HCT116 (cell line): ENCODE data around the gene SLC25A33. TPM values are rescaled to one million over a fixed set of nuclear protein-coding genes. Genes with fewer than 3 reads are reported as not detected.
"Not testable (repeated sequence)": the region's sequence is repeated elsewhere in the genome, so short reads cannot be mapped to it uniquely, and the experiment has no call there.

ENCODE experiments used
- ATAC-seq: fragments of 200-7000 bp; cut with Tn5 transposase; 2 replicates; pipeline ENCODE4 v1.9.1; 2020; ENCODE audit warnings: mild to moderate bottlenecking, moderate library complexity
- BruUV-seq: library from RNA; stranded (reverse); fragments of 400-500 nt; replicated peaks from 2 replicates; lab custom pipeline; 2021; lab: Mats Ljungman, UMichigan
- CTCF ChIA-PET: fragments of 300-600 bp; sonication (Branson Sonifier 250); formaldehyde crosslinking; loops from one replicate; lab custom pipeline; 2021; ENCODE audit warnings: antibody characterized with exemption; lab: Charles Lee
- POLR2A ChIA-PET: fragments of 300-600, 350-600 bp; sonication (Branson Sonifier 250); formaldehyde crosslinking; loops from one replicate; lab custom pipeline; 2021; ENCODE audit warnings: antibody characterized with exemption; lab: Charles Lee
- RAD21 ChIA-PET, 2 experiments: fragments of 300-600 bp; sonication (Branson Sonifier 250); formaldehyde crosslinking; loops; one replicate each; lab custom pipeline; 2023; ENCODE audit warnings: low total read pairs in 2 of 2; ENCODE audit not compliant: uncharacterized antibody in 2 of 2, unreplicated experiment in 2 of 2, low non-redundant PET in 1 of 2; lab: Charles Lee
- DNase-seq: peaks from one replicate; pipeline ENCODE4 v3.0.0-alpha.2; 2010; ENCODE audit warnings: low read depth, low spot score
- H2AFZ ChIP-seq: fragments of 200-600 bp; shearing (Covaris generic), sonication (generic); 2 replicates; pipeline ENCODE4 v1.6.1; 2017; ENCODE audit warnings: low read depth, mixed run types, mixed read lengths, antibody characterized with exemption, low read length; ENCODE audit not compliant: poor library complexity, severe bottlenecking
- H3K27ac ChIP-seq: 2 replicates; pipeline ENCODE4 v1.5.1; 2012; ENCODE audit warnings: low read depth, low read length
- H3K27me3 ChIP-seq: fragments of 200-600 bp; sonication (generic); 2 replicates; pipeline ENCODE4 v1.6.1; 2016; ENCODE audit warnings: mixed run types, low read length, mixed read lengths; ENCODE audit not compliant: insufficient read depth
- H3K36me3 ChIP-seq, 2 experiments: fragments of 200-500 bp in 1 of 2; fragments of 200-600 bp in 1 of 2; sonication (Bioruptor generic) in 1 of 2; sonication (generic) in 1 of 2; 2 replicates each; pipeline versions ENCODE4 v1.5.1 to v1.6.1; 2014 to 2016; ENCODE audit warnings: low read length in 2 of 2, inconsistent platforms in 1 of 2, mixed read lengths in 1 of 2, mixed run types in 1 of 2; ENCODE audit not compliant: insufficient read depth in 2 of 2, control insufficient read depth in 1 of 2
- H3K4me1 ChIP-seq, 2 experiments: fragments of 200-600 bp in 1 of 2; sonication (generic) in 1 of 2; 2 replicates each; pipeline versions ENCODE4 v1.5.1 to v1.6.1; 2012 to 2017; ENCODE audit warnings: low read length in 2 of 2, inconsistent platforms in 1 of 2, mild to moderate bottlenecking in 1 of 2, mixed read lengths in 1 of 2, mixed run types in 1 of 2, moderate library complexity in 1 of 2; ENCODE audit not compliant: insufficient read depth in 2 of 2, control insufficient read depth in 1 of 2
- H3K4me2 ChIP-seq: fragments of 200-600 bp; sonication (generic); 2 replicates; pipeline ENCODE4 v1.6.1; 2017; ENCODE audit warnings: mixed run types, low read length, mixed read lengths
- H3K4me3 ChIP-seq, 2 experiments: fragments of 200-600 bp in 1 of 2; sonication (generic) in 1 of 2; replicated peaks in 1 of 2; 2 replicates each; pipeline ENCODE4 v1.5.1; 2011 to 2016; ENCODE audit warnings: low read length in 2 of 2, control low read depth in 1 of 2, low read depth in 1 of 2, mild to moderate bottlenecking in 1 of 2, mixed read lengths in 1 of 2, mixed run types in 1 of 2
- H3K79me2 ChIP-seq: fragments of 200-600 bp; sonication (generic); 2 replicates; pipeline ENCODE4 v1.6.1; 2017; ENCODE audit warnings: mild to moderate bottlenecking, mixed run types, low read length, moderate library complexity, mixed read lengths; ENCODE audit not compliant: insufficient read depth
- H3K9ac ChIP-seq: fragments of 200-600 bp; sonication (generic); 2 replicates; pipeline ENCODE4 v1.6.1; 2016; ENCODE audit warnings: low read length, mixed read lengths
- H3K9me2 ChIP-seq: fragments of 200-600 bp; sonication (generic), shearing (Covaris generic); 2 replicates; pipeline ENCODE4 v1.6.1; 2017; ENCODE audit warnings: mixed run types, mild to moderate bottlenecking, moderate library complexity; ENCODE audit not compliant: insufficient read depth
- H3K9me3 ChIP-seq, 2 experiments: fragments of 200-500 bp in 1 of 2; fragments of 200-600 bp in 1 of 2; sonication (Bioruptor generic) in 1 of 2; sonication (generic) in 1 of 2; 2 replicates each; pipeline ENCODE4 v1.6.1; 2014 to 2017; ENCODE audit warnings: low read length in 2 of 2, mixed read lengths in 2 of 2, inconsistent platforms in 1 of 2, low read depth in 1 of 2, mild to moderate bottlenecking in 1 of 2, mixed run types in 1 of 2, moderate library complexity in 1 of 2; ENCODE audit not compliant: control insufficient read depth in 1 of 2, insufficient read depth in 1 of 2
- H4K20me1 ChIP-seq: fragments of 200-600 bp; sonication (generic), shearing (Covaris generic); 2 replicates; pipeline ENCODE4 v1.6.1; 2017; ENCODE audit warnings: mixed run types, mild to moderate bottlenecking, moderate library complexity; ENCODE audit not compliant: insufficient read depth
- ATF3 ChIP-seq: IDR thresholded peaks from 2 replicates; pipeline ENCODE4 v1.6.1; 2012
- CBX3 ChIP-seq: IDR thresholded peaks from 2 replicates; pipeline ENCODE4 v1.6.1; 2012; ENCODE audit warnings: low read depth
- CEBPB ChIP-seq: IDR thresholded peaks from 2 replicates; pipeline ENCODE4 v1.6.1; 2012; ENCODE audit warnings: low read depth
- EGR1 ChIP-seq: IDR thresholded peaks from 2 replicates; pipeline ENCODE4 v1.6.1; 2012; ENCODE audit warnings: low read depth
- ELF1 ChIP-seq: IDR thresholded peaks from 2 replicates; pipeline ENCODE4 v1.6.1; 2012; ENCODE audit warnings: low read depth, borderline replicate concordance
- EZH2phosphoT487 ChIP-seq: fragments of 200-600 bp; IDR thresholded peaks from 2 replicates; pipeline ENCODE4 v1.6.1; 2018; ENCODE audit warnings: antibody characterized with exemption, borderline replicate concordance
- FOSL1 ChIP-seq: IDR thresholded peaks from 2 replicates; pipeline ENCODE4 v1.6.1; 2012; ENCODE audit warnings: low read depth
- JUND ChIP-seq: IDR thresholded peaks from 2 replicates; pipeline ENCODE4 v1.6.1; 2012
- MAX ChIP-seq: IDR thresholded peaks from 2 replicates; pipeline ENCODE4 v1.6.1; 2012
- POLR2AphosphoS5 ChIP-seq: IDR thresholded peaks from 2 replicates; pipeline ENCODE4 v1.6.1; 2011; ENCODE audit warnings: mild to moderate bottlenecking, low read depth, low read length, moderate library complexity
- RAD21 ChIP-seq: IDR thresholded peaks from 2 replicates; pipeline ENCODE4 v1.6.1; 2012; ENCODE audit warnings: low read depth, mild to moderate bottlenecking
- TCF7L2 ChIP-seq: IDR thresholded peaks from 2 replicates; pipeline ENCODE4 v1.7.0; 2011; ENCODE audit warnings: borderline replicate concordance, inconsistent platforms; ENCODE audit not compliant: insufficient read depth, insufficient read length; ENCODE audit errors: extremely low read depth
- YY1 ChIP-seq: IDR thresholded peaks from 2 replicates; pipeline ENCODE4 v1.6.1; 2011; ENCODE audit warnings: low read length, low read depth, moderate library complexity, mild to moderate bottlenecking; ENCODE audit not compliant: insufficient replicate concordance; ENCODE audit errors: extremely low read depth
- ZFX ChIP-seq: fragments of 450-650 bp; IDR thresholded peaks from 2 replicates; pipeline ENCODE4 v1.6.1; 2017
- ZNF274 ChIP-seq: fragments of 200-500 bp; sonication (Bioruptor generic); IDR thresholded peaks from 2 replicates; pipeline ENCODE4 v1.6.1; 2014; ENCODE audit warnings: mild to moderate bottlenecking, low read depth, low read length, inconsistent platforms
- intact Hi-C: fragments of 100-400 bp; cut with micrococcal nuclease; formaldehyde crosslinking; loops from 2 replicates; pipeline ENCODE4 v1.10.0; 2022
- total RNA-seq: library from RNA; stranded (reverse); gene quantifications from one replicate; pipeline ENCODE4 v1.2.1, GENCODE V29; 2021; ENCODE audit not compliant: unreplicated experiment

Gene SLC25A33
- total RNA-seq, 1 experiment from 2014 or later, result 9.8 TPM

GRCh38 chr1:9506901-9507300, 32.4 kb upstream of the SLC25A33 start:
- Histone ChIP-seq H3K27me3 (no peaks in the 10 kb centered on the region), H3K4me2 (no peak overlapping the region), H2AFZ (no peak overlapping the region), H3K79me2 (no peaks in the 10 kb centered on the region), H3K9me3 (no peaks in the 10 kb centered on the region), H4K20me1 (no peaks in the 10 kb centered on the region), H3K4me1 (no peaks in the 10 kb centered on the region), H3K9me2 (no peaks in the 10 kb centered on the region), H3K4me3 (no peak overlapping the region), H3K36me3 (no peaks in the 10 kb centered on the region), H3K27ac (no peak overlapping the region), H3K9ac (no peak overlapping the region)
- ChIA-PET RAD21 (no interaction called here), POLR2A (no interaction called here), CTCF (no interaction called here)
- no TSS peak for BruUV-seq
- intact Hi-C loops, result no loop called here
- DNase-seq, result no peak
- ATAC-seq, result no peak
- TF ChIP-seq TCF7L2 (no peak), ATF3 (no peak)

- Histone ChIP-seq H3K27ac (no peak overlapping the region), H3K9me2 (no peaks in the 10 kb centered on the region), H3K79me2 (no peaks in the 10 kb centered on the region), H4K20me1 (no peaks in the 10 kb centered on the region), H3K4me3 (no peak overlapping the region), H3K4me2 (no peak overlapping the region), H3K36me3 (no peaks in the 10 kb centered on the region), H3K9ac (no peak overlapping the region), H3K9me3 (no peaks in the 10 kb centered on the region), H3K27me3 (no peaks in the 10 kb centered on the region), H3K4me1 (no peaks in the 10 kb centered on the region), H2AFZ (no peak overlapping the region)
- POLR2A ChIA-PET, result no interaction called here
- intact Hi-C loops, result no loop called here
- BruUV-seq, result no TSS peak
- RAD21 ChIA-PET, result no interaction called here
- ATAC-seq (no peak), DNase-seq (no peak)
- CTCF ChIA-PET, result no interaction called here
- no peak for TF ChIP-seq EGR1
- no peak for TF ChIP-seq CEBPB
- TF ChIP-seq FOSL1, result no peak
- TF ChIP-seq ZFX, result no peak
- no peak for TF ChIP-seq EZH2phosphoT487
- TF ChIP-seq ATF3, result no peak
- no peak for TF ChIP-seq JUND
- no peak for TF ChIP-seq POLR2AphosphoS5
- TF ChIP-seq RAD21, result no peak
- no peak for TF ChIP-seq MAX
- no peak for TF ChIP-seq CBX3
- no peak for TF ChIP-seq ZNF274
- no peak for TF ChIP-seq YY1
- TF ChIP-seq ELF1, result no peak
Observed at GRCh38 chr1:9510130-9510529, 29.1 kb upstream of the SLC25A33 start.

- H4K20me1 ChIP-seq, ATAC-seq, RAD21 ChIA-PET, H3K27me3 ChIP-seq, intact Hi-C loops, H2AFZ ChIP-seq, DNase-seq, H3K79me2 ChIP-seq, H3K9me3 ChIP-seq, H3K27ac ChIP-seq, H3K36me3 ChIP-seq, H3K4me1 ChIP-seq, H3K9ac ChIP-seq, BruUV-seq, H3K4me2 ChIP-seq, POLR2A ChIA-PET, H3K4me3 ChIP-seq, CTCF ChIA-PET, H3K9me2 ChIP-seq: not testable (repeated sequence)
Observed at GRCh38 chr1:9515550-9515949, 23.7 kb upstream of the SLC25A33 start.
